NCI-H1092 treated with DMSO at 0.1 percent for 48 hours (cell line): ENCODE measurements around the gene SF3B1.
"Not testable (repeated sequence)": the region's sequence is repeated elsewhere in the genome, so short reads cannot be mapped to it uniquely, and the experiment has no call there.

Source experiments
- DNase-seq: peaks from one replicate; lab custom pipeline; 2025; lab: John Stamatoyannopoulos, UW

SF3B1 gene

DNA sequence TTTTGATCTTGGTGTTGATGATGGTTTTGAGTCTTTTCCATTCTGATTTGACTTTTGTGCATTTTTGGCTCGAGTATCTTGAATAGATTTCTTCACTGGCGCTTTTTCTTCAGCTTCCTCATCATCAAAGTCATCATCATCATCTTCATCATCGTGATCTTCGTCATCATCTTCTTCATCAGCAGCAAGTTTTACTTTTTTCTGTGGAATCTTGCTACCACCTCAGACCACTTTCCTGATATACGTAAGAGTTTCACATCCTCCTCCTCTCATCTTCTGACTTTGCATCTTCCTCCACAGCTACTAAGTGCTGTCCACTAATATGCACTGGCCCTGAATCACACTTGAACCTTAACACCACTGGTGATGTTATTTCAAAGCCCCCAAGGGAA is 54.9 kb downstream of the SF3B1 start:
- DNase-seq: not testable (repeated sequence)

DNA sequence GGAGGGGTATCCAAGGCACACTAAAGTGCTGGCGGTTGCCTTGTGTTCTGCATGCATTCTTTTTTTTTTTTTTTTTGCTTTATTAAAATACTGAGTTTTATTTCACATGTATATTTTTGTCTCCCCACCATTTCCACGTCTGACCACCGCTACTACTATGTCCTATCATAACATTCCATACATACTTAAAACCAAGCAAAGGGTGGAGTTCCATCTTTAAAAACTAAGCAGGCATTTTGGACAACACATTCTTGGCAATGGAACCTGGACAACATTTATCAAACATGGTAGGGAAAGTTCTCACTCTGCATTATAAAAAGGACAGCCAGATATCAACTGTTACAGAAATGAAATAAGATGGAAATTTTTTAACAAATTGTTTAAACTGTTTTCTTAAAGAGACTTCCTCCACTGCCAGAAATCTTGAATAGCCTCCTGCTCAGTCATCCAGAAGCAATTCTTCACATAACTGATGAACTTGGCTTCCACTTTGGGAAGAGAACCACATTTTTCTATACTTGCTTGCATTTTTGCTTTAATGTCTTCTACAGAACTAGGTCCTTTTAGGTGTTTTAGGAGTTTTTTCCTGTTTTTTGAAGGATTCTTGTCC is 55.4 kb downstream of the SF3B1 start:
- DNase-seq: not testable (repeated sequence)

DNA sequence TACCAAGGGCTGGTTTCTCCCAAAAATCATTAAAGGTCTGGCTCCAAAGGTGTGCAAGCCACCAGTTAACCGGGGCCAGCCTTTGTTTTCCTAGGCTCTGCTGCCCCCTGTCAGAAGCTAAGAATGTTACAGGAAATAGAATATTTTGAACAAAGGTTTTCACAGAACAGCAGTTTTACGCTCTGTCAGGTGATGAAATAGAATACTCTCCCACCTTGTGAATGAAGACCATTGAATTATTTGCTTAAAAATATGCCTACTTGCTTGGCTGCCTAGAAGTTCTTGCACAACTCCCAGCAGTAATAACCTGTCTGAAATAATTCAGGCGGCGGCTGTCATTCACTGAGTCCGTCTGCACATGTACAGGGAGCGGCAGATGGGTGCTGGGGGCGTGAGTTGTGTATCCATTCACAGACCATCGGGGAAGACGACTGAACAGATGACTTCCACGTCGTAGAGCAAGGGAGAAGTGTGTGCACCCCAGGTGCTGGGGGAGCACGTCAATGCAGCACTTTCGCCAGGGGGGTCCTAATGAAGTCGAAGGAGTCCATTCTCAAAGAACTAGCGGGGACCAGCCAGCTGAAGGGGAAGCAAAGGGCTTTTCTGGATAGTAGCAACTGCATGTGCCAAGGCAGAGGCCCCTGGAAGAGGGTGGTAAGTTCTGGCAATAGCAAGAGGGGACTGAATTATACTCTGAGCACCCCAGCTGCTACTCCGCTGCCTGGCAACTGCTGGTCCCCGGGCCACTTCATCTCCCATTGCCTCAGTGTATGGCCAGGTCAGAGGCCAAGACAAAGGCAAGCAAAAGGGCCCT is 56.1 kb downstream of the SF3B1 start:
- DNase-seq: peak; percentile 65

DNA sequence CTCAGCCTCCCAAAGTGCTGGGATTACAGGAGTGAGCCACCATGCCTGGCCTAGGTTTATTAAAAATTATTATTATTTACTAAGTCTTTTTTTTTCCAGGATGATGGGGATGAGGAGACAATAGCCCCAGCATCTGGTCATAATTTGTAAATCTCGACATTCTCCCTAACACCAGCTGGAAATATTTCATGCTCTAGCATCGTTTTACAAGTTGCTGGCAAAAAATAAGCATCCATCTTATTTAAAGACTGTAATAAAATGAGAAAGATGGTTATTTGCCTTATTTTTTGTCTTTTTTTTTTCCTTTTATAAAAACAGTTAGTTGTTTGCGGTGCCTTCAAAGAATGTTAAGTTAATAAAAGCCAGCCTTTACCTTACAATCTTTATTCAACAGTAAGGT is 56.7 kb downstream of the SF3B1 start:
- DNase-seq: no peak

DNA sequence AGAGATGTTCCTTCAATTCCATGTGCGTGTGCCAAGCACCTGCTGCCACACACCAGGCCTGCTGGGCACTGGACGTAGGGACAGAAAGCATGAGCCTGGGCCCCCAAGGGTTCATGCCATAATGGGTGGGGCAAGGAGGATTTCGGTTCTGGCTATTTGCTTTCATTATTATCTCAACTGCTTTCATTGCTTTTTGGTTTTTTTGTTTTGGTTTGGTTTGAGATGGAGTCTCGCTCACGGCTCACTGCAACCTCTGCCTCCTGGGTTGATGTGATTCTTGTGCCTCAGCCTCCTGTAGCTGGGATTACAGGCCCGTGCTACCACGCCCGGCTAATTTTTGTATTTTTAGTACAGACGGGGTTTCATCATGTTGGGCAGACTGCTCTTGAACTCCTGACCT is 57.2 kb downstream of the SF3B1 start:
- no peak for DNase-seq

DNA sequence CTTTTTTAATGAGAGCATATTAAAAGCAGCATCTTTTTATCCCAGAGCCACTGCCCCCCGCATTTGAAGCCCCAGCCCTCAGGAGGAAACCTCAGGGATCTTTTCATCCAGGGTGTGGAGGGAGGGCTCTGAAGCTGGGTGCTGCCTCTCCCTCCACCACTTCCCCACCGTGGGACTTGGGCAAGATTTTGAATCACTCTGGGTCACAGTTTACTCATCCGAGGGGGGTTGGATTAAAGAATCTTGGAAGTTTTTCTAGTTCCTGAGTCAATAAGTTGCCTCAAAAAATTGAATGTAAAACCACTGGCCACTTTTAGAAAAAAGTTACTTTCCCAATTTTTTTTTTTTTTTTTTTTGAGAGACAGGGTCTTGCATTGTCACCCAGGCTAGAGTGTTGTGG is 62.2 kb downstream of the SF3B1 start:
- DNase-seq: no peak

DNA sequence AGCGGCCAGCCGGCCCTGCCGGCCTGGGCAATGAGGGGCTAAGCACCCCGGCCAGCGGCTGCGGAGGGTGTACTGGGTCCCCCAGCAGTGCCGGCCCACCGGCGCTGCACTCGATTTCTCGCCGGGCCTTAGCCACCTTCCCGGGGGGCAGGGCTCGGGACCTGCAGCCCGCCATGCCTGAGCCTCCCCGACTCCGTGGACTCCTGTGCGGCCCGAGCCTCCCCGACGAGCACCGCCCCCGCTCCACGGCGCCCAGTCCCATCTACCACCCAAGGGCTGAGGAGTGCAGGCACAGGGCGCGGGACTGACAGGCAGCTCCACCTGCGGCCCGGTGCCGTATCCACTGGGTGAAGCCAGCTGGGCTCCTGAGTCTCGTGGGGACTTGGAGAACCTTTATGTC is 64.2 kb downstream of the SF3B1 start:
- not testable (repeated sequence) for DNase-seq

DNA sequence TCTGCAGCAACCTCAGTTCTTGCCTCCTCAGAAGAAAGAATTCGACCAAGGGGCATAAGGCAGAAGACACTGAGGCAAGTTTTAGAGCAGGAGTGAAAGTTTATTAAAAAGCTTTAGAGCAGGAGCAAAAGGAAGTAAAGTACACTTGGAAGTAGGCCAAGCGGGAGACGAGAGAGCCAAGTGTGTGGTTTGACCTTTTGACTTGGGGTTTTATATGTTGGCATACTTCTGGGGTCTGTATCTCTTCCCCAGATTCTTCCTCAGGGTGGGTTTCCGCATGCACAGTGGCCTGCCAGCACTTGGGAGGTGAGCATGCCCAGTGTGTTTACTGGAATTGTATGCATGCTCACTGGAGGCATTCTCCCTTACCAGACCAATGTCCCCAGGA is 64.9 kb downstream of the SF3B1 start:
- no peak for DNase-seq

DNA sequence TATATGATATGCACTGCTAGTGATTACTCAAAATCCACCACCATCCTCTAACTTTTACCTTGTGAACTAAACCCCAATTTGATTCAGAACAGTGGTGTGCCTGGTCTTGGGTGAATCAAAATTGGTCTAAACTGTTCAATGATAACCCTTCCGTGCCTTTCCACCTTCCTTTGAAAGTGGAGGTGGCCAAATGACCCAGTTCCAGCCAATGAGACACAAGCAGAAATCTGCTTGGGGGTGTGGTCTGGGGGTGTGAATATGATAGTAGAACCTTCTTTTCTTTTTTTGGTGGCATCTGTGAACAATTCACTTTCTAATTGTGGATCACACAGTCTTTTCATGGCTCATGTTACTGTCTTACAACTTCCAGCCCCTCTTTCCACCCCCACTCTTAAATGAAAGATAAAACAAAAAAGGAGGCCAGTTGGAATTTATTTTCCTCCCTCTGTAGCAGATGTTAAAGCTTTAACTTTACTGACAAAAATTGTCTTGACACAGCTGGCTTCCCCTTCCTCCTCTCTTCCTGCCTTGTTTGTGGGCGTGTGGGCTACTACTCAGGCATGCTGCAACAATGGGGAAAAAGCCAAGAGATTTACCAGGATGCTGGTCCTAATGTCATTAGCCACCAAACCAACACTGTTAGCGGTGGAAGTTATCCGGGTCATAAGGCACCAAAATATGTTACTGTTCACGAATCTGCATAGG is 65.4 kb downstream of the SF3B1 start:
- DNase-seq: no peak

DNA sequence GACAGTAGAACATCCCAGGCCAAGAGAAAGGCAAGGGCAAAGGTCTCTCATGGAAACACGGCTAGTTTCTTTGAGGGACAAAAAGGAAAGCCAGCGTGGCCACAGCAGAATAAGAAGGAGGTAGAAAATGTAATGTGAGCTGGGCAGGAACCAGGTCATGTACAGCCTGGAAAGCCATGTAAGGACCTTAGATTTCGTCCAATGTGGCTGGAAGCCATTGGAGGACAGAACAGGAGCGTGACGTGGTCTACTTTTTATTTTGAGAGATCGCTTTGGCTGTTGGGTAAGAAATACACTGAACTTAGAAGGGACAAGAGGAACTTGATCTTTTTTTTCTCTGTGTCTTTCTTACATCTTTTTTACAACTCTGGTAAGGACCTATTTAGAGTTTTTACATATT is 66.4 kb downstream of the SF3B1 start:
- no peak for DNase-seq

DNA sequence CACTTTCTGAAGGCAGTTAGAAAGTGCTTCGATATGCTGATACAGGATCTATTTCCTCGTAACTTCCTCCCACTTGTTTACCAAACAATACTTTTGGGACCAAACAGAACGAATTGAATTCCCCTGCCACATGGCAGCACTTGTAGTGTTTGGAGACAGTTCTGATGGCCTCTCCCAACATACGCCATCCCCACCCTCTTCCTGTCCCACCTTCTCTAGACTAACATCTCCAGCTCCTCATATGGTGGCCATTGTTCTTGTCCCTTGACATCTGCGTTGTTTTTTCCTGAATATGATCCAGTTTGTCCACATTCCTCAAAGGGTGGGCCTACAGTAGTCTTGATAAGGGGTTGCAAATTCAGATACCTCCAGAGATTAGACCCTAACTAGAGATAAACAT is 70.8 kb downstream of the SF3B1 start:
- DNase-seq: no peak

DNA sequence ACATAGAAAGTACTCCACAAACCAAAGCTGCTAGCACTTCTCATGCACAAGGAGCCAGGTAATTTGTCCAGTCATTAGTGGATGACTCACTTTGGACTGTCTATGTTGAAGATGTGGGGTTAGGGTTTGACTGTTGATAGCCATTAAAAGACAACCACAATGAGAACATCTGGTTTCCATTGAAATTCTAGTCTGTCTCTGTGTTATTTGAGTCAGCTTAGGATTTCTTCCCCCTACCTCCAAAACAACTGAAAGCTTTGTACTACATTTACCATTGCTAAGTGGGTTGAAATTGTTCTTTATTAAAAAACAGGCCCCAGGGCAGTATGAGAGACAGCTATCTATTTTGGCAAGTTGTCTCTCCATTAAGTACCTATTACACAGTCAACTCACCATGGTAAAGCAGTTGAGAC is 74.1 kb downstream of the SF3B1 start:
- no peak for DNase-seq

DNA sequence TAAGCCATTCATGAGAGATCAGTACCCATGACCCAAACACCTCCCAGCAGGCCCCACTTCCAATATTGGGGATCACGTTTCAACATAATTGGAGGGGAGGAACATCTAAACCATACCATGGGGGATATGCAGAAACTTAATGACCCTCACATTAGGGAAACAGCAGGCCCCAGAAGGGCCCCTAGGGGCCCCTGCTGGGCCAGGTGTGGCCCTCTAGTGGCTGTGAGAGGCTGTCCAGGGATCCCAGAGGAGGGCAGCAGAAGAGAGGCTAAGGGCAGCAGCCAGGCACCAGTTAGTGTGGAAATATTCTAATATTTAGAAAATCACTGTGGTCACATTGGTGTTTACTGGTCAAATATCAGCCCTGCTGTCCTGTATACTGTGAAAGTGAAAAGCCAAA is 75.0 kb downstream of the SF3B1 start:
- no peak for DNase-seq

DNA sequence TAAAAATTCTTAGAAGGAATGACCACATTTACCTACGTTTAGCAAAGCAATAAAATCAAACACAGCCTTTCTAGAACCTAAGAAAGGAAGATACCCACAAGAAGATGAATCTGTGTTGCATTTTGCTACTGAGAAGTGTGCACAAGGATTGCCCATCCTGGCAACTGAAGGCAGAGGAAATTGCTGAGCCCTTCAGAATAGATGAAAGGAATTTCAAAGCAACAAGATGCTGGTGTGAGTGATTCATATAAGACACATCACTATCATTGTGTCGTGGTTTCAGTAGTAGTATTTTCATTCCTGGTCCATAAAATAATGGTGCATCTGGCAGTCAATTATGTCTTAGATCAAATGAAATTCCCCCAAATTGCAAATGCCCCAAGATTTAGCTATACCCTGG is 75.9 kb downstream of the SF3B1 start:
- DNase-seq: no peak

DNA sequence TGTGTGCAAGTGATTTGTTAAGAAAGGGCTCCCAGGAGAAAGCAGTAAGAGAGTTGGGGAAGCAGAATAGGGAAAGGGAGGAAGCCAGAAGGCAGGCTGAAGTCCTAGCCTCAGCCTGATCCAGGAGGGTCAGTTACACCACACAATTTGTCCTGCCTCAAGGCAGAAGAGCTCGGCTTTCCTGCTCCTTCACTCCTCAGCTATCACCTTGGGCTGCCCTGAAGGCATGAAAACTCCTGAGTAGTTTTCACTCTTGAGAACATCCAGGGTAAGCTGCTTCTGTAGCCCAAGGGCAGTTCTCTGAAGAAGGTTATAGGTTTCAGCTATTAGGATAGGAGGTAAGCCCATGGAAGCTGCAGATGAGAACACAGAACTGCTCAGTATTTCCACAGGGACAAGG is 76.8 kb downstream of the SF3B1 start:
- no peak for DNase-seq

DNA sequence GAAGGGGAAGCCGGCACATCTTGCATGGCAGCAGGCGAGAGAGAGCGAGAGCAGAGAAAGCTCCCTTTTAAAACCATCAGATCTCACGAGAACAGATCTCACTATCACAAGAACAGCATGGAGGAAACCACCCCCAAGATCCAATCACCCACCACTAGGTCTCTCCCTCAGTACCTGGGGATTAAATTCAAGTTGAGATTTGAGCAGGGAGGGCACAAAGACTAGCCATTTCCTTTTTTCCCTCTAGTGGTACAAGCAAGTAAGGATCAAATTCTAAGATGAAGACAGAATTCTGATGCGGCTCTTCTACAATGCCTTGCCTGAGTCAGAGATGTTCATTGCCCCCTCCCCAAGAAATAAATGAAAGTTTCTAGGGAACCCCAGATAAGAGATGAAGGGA is 78.7 kb downstream of the SF3B1 start:
- no peak for DNase-seq

DNA sequence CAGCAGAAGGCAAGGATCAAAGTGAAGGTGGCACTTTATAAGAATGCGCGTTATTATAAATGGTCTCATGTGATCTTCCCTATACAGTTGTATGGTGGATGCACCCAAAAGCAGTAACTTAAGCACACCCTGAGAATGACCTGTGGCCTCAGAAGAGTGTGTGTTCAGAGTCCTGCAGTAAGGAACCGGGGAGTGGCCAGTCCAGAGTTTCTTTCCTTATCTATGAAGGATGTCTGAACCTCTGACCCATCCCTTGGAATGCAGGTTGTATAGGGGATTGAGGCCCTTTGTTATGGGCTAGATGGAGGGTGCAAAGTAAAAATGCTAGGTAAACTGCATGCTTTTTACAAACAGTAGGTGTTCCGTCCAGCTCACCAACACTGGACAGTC is 80.7 kb downstream of the SF3B1 start:
- no peak for DNase-seq

DNA sequence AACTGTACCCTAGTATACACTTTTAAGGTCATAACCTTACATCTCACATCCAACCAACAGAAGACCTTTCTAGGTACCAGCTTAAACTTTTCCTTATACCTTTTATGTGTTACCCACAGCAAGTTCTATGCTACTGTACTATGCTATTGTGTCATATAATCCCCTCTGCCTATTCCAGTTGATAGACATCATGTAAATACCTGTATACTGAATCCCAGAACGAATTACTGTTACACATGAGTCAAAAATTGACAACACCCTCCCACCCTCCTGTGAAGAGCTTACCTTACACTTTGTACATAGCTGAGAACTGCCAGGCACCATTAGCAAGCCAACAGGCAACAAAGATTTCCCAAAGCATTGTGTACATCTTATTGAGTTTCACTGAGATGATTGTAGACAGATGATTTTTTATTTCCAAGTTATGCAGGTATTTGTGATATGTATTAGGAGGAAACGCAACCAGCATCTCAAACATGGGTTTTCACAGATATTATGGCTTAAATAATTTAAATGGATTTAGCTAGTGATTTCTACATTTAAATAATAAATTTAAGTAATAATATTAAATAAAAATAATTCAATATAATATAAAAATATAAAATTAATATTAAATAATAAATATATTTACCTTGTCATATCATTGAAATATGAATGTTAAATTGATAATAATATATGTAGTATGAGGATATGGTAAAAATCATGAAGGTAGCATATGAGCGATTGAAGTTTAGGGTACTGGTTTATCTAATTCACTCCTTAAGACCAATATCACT is 81.2 kb downstream of the SF3B1 start:
- DNase-seq: no peak

DNA sequence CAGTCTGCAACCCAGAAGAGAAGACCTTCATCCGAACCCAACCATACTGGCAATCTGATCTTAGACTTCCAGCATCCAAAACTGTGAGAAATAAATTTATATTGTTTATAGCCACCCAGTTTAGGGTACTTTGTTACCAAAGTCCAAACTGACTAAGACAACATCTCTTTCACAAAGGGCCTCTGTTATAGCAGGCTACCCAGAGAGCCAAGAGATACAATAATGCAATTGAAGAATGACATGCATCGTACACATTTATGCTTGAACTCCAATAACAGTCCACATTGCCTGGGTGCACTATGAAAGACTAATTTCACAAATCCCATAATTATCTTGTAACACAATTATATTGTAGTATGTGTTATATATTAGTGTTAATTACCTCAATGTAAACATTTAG is 85.1 kb downstream of the SF3B1 start:
- no peak for DNase-seq

DNA sequence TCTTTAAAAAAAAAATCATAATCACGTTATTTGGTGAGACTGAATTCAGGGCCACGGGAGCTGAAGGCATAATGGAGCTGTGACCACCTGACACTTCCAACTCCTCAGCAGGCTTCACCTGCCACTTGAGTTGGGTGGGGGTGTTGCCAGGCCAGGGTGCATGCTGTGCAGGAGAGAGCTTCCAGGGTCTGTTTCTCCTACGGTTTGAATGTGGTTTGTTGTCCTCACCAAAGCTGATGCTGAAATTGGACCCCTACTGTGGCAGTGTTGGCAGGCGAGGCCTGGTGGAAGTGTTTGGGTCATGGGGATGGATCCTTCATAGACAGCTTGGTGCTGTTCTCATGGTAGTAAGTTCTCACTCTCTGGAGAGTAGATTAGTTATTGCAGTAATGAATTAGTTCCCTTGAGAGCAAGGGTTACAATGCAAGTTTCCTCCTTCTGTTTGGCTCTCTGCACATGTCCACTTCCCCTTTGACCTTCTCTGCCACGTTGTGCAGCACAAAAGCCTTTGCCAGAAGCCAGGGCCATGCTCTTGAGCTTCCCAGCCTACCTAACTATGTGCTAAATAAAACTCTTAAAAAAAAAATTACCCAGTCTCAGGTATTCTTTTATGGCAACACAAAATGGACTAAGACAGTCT is 86.0 kb downstream of the SF3B1 start:
- DNase-seq: no peak

DNA sequence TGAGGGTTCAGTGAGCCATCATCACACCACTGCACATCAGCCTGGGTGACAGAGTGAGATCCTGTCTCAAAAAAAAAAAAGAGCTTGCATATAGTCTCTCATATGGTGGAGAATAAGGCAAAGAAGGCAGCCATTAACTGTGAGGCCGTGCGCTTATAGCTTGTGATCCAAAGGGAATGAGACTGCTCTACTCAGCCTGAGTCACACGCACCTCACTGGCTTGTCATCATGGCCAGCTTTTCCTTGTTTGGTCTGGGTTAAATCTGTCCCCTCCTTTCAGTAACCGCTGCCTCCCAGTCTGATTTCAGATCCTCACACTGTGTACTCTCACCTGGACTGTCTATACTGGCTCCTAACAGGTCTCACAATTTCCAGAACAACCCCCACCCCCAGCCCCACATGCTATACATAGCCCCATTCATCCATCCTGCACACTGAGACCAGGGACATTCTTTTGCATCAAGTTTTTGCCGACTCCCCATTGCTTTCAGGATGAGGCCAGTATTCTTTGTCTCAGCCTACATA is 88.9 kb downstream of the SF3B1 start:
- no peak for DNase-seq

DNA sequence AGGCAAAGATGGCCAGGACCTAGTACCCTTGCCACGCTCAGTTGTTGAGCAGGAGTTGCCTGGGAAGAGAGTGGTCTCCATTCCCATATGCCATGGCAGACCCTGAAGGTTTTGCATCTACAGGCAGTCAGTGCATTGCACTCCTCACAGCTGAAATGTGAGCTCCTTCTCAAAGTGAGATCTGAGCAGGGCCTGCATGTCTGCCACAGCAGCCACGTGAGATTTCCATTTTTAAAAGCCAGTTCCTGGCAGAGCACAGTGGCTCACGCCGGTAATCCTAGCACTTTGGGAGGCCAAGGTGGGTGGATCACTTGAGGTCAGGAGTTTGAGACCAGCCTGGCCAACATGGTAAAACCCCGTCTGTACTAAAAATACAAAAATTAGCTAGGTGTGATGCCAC is 90.9 kb downstream of the SF3B1 start:
- not testable (repeated sequence) for DNase-seq
